ENCODE results near the gene TESK2.
"Not testable (repeated sequence)": the region's sequence is repeated elsewhere in the genome, so short reads cannot be mapped to it uniquely, and the experiment has no call there.

The TESK2 gene

DNA sequence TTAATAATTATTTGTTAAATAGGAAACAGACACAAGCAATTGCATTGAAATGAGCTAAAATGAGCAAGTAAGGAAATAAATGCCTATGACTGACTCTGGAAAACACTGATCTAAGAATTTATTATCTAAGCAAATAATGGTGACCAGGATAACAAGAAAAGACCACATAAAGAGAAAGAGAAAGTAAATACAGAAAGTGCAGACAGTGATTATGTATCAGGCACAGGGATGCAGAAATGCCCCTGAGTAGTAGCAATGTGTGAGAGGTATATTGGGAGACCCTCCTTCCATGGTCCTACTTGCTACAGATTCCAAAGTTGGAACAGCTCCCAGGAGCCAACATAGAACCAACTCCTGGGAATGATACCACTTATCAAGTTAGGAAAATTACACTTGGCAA lies 117.4 kb downstream of the TESK2 start:
- DNase-seq, result no peak

- DNase-seq, result no peak
Observed at GRCh38 chr1:45370575-45370974, 120.4 kb downstream of the TESK2 start.

DNA sequence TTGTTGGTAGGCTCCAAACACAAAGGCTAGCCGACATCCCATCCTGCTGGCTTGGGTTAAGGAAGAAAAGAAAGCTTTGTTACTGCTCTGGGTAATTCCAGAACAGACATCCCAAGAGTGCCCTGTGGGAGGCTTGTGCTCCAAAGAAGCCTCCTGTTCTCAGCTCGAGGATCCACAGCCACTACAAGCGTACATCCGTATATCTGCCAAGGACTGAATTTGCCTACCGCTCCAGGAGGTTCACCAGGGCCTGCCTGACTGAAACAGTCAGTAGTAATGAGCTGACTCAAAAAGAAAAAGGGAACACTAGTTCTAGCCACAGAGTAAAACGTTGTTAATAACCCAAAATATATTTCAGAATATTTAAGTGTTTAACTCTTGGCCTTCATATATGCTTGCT lies 125.9 kb downstream of the TESK2 start:
- no peak for DNase-seq

GRCh38 chr1:45364294-45364693 lies 126.7 kb downstream of the TESK2 start:
- no peak for DNase-seq

DNA sequence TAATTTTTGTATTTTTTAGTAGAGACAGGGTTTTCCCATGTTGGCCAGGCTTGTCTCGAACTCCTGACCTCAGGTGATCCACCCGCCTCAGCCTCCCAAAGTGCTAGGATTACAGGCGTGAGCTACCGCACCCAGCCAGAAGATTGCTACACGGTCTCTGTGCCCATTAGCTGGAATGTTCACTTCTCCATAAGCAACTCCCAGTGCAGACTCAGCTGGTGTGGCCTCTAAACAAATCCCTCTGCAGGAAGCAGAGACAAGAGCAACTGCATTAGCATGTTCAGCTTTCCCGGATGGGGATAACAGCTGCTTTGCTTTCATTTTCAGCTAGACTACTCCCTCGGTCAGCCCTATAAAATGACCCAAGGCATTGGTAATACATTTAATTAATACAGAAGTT lies 130.0 kb downstream of the TESK2 start:
- not testable (repeated sequence) for DNase-seq

GRCh38 chr1:45359882-45360513 lies 131.0 kb downstream of the TESK2 start:
- peak; percentile 74 for DNase-seq

DNA sequence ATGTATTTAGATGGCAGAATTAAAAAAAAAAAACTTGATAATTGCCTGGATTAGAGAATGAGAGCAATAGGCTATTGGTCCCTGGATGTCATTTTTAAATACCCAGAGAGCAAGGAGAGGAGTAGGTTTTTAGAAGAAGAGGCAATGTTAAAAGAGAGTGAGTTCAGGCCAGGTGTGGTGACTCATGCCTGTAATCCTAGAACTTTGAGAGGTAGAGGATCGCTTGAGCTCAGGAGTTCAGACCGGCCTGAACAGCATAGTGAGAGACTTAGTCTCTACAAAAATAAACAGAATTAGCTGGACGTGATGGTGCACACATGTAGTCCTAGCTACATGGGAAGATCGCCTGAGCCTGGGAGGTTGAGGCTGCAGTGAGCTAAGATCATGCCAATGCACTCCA lies 134.8 kb downstream of the TESK2 start:
- no peak for DNase-seq

- DNase-seq, result no peak
Observed at GRCh38 chr1:45355683-45356082, 135.3 kb downstream of the TESK2 start.

DNA sequence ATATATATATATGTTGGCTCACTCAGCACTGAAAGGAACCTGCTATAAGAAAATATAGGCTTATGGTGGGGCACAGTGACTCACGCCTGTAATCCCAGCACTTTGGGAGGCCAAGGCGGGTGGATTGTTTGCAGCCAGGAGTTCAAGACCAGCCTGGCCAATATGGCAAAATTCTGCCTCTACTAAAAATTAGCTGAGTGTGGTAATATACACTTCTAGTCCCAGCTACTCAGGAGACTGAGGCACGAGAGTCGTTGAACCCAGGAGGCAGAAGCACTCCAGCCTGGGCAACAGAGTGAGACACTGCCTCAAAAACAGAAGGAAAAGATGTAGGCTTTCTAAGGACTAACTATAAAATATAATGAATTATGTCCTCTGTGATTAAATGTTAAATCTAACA lies 136.1 kb downstream of the TESK2 start:
- no peak for DNase-seq

GRCh38 chr1:45353685-45354084 lies 137.3 kb downstream of the TESK2 start:
- DNase-seq, result no peak

DNA sequence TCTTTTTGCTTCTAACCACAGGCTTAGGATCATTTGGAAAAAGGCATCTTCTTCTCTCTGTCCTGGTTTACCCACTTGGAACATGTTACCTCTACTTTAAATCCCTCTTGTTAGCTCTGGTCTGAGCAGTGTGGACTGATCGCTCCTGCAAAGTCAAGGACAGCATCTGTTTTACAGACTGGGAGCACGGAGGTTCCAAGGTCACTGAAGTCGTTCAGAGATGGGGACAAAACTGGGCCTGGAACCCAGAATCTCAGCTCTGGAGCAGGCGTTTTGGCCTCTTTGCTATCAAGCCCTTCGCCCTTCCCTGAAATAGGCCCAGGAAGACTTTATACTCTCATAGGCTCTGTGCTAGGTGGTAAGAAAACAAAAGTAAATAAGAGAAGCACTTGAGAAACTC lies 139.5 kb downstream of the TESK2 start:
- DNase-seq, result no peak

GRCh38 chr1:45348966-45349677 lies 141.8 kb downstream of the TESK2 start:
- DNase-seq, result no peak

DNA sequence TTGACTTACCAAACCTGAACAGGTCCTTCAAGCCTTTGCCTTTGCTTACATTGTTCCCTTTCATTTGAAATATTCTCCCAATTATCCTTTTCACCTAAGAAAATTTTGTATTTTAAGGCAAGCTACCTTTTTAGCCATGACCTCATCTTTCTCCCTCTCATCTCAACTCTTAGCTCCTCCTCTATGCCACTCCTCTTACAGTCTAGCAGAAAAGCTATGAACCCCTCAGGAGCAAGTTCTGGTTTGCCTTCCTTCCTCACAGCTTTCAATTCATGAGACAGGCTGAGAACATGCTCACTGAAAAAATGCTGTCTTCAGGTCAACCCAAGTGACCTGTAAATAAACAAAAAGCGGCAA lies 142.4 kb downstream of the TESK2 start:
- no peak for DNase-seq

DNA sequence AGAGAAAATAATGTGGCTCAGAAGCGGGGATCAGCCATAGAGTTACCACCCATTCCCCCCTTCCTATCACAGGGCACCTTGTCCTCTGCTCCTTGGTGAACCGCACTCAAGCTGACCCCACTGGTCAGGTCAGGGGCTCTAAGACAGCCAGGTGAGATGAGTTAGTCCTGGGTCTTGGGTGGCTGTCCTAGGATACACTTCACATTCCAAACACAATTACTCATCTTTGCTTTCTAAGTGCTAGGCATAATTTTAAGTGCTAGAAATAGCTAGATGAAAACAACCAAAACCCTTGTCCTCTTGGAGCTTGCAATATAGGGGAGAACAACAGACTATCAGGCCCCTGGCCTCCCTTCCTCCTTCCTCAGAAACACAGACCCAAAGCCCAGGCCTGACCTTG lies 142.9 kb downstream of the TESK2 start:
- DNase-seq, result no peak

DNA sequence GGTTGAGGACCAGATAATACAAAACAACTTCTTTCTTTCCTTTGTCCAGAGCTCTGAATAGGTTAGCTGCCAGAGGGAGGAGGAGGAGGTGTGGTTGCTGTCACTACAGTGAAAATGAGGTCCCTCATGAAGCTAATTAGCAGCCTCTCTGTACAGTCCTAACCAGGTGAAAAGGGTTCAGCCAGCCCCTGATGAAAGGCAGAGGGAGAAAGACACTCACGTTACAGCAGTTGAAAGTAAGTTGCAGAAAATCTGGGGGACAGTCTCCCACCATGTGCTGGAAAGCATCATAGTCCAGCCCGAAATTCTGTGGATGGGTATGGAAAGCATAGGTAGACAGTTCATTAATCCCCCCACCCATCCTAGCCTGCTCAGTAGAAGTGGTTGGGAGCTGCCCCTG lies 144.5 kb downstream of the TESK2 start:
- DNase-seq, result no peak

DNA sequence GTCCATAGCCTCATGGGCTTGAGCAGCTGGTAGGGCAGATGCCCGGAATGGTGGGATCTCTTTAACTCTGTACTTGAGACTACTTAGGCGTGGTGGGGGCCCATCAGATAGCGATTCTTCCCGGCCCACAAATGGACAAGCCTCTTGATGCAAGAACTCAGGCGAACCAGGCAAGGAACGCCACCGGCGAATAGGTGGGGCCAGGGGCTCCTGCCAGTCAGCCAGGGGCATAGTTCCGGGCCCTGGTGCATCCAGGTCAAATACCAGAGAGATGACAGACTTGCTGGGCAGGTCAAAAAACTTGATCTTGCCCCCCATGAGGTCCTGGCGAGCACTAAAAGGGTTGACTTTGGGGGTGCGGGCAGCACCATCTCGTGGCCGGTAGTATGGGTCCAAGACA lies 145.9 kb downstream of the TESK2 start:
- DNase-seq, result no peak

GRCh38 chr1:45344499-45344898 lies 146.5 kb downstream of the TESK2 start:
- DNase-seq, result no peak

- DNase-seq, result peak; percentile 69
Observed at GRCh38 chr1:45340816-45341466, 150.0 kb downstream of the TESK2 start.

DNA sequence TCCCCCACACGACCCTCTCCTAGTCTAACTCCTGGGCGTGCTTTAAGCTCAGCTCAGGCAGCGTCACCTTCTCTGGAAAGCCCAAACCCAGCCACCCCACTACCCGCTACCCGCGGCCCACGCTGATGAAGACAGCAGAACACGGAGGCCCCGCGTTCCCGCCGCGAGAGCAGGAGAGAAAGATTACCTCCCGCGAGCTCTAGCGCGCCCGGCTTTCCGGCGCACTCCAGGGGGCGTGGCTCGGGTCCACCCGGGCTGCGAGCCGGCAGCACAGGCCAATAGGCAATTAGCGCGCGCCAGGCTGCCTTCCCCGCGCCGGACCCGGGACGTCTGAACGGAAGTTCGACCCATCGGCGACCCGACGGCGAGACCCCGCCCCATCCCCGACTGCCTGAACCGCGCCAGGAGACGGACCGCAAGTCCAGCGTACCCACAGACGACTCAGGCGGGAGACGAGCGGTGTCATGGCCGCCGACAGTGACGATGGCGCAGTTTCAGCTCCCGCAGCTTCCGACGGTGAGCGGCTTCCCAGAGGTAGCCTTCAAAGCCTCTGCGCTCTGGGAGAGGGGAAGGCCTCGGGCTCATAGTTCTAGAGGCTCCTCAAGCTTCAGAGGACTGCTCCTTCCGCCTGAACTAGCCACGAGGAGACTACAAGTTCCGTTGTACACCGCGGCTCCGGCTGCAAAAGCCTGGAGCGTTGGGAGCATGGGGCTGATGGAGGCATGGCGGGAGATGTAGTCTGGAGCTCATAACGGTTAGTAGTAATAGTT lies 151.0 kb downstream of the TESK2 start, which contains the start of the genes MUTYH and TOE1:
Gene MUTYH, minus strand, starts transcription at position 652 of the 770 bp plus-strand sequence. CDS start 5,935 bp downstream, outside the sequence.
Gene TOE1, plus strand, starts transcription at position 382 of the 770 bp plus-strand sequence. Its CDS starts 83 bp downstream, at position 465.
- peak; percentile 92 for DNase-seq

DNA sequence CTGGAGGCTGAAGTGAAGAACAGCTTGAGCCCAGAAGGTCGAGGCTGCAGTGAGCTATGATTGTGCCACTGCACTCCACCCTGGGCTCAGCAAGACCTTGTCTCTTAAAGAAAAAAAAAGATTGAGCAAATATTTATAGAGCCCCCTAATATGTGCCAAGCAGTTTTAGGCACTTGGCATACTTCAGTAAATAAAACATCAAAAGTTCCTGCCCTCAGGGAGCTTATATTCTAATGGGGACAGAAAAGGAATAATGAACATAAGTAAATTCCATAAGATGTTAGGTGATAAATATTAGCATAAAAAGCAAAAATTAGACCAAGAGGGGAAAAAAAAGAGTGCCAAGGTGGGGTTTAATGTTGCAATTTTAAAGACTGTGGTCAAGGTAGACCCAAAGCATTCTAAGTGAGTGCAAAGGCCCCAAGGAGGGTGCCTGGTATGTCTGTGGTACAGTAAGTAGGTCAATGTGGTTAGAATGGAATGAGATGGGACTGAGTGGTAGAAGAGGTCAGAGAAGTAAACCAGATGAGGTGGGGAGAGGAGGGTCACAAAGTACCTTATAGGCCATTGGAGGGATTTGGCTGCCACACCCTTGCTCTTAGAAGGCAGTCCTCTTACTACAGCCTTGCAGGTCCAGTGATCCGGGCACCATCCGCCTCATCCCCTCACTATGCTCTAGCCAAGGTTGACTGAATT lies 153.2 kb downstream of the TESK2 start:
- no peak for DNase-seq

DNA sequence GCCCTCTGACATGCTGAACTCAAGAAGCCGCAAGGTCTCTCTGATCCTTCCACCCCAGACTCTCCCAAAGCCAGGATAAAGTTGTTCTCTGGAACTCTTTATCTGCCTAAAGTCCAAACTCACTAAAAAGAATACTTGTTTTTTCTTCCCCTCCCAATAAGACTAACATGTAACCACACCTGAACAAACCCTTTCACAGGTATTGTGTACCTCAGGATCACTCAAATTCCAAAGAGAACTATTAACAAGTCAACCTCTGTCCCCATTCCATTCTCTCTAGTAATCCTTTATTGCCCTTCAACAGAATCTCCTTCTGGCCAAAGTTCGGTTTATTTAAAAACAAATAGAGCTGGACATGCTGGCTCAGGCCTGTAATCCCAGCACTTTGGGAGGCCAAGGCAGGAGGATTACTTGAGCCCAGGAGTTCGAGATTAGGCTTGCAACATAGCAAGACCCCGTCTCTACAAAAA lies 155.1 kb downstream of the TESK2 start:
- DNase-seq, result no peak
